ENCODE measurements around the gene TMC2. TPM values are rescaled to one million over a fixed set of nuclear protein-coding genes. Genes with fewer than 3 reads are reported as not detected.

TMC2 gene
- polyA plus RNA-seq, 3 donors, result not detected

DNA sequence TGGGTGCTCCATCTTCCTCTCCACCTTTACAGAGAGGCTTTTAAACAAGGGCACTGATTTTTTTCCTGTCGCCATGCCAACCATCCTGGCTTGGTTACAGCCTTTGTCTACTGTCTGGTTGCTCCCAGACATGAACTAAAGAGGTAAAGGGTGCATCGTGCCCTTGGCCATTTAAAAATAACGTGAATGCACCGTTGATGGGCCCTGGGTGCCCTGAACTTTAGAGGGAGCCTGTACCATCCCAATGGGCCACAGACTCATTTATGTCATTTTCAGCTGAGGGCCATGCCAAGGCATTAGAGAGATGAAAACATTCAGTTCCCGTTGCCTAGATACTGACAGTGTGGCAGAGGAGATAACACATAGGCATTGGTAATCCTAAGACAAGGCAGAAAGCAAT lies 23.3 kb downstream of the TMC2 start:
- no peak overlapping the region for H3K27ac Mint-ChIP-seq
- peaks cover 0 to 14% (median 0%) of the 10 kb centered on the region in 7 donors for H3K9me3 Mint-ChIP-seq
- intact Hi-C loops (cut with micrococcal nuclease), result no loop called here
- WGBS (ENCODE audit: insufficient coverage), result 82% methylated on average over 4 of the region's 5 CpGs
- peak overlapping the region in 1 of 2 donors; percentile 61 for H3K4me3 Mint-ChIP-seq
- H3K79me2 ChIP-seq (ENCODE audit: insufficient read depth, low read length), result no peaks in the 10 kb centered on the region
- H3K9ac ChIP-seq (ENCODE audit: insufficient read depth, low read length, poor library complexity, severe bottlenecking), result no peak overlapping the region
- no peak overlapping the region for H3K27ac ChIP-seq (ENCODE audit: low read depth in 1 of 2, low read length in 2 of 2)
- no peak overlapping the region for H2AFZ ChIP-seq (ENCODE audit: insufficient read depth, low read depth, low read length, poor library complexity, severe bottlenecking)
- H3K4me1 Mint-ChIP-seq, result no peaks in the 10 kb centered on the region
- H3K4me1 ChIP-seq (ENCODE audit: control insufficient read depth in 1 of 2, insufficient read depth in 2 of 2, low read length in 2 of 2), result no peaks in the 10 kb centered on the region
- DNase-seq, result no peak
- no peak overlapping the region for H3K4me3 ChIP-seq (replicated peaks in 1 of 3; ENCODE audit: low read depth in 2 of 3, low read length in 3 of 3)
- H3K27me3 ChIP-seq (ENCODE audit: control insufficient read depth in 2 of 2, insufficient read depth in 2 of 2, low read length in 2 of 2), result peaks cover 41 to 63% of the 10 kb centered on the region in 2 donors
- H3K27me3 Mint-ChIP-seq (ENCODE audit: low read depth in 3 of 3), result peaks cover 53 to 66% (median 62%) of the 10 kb centered on the region in 3 donors
- TF ChIP-seq, protein P1, sequence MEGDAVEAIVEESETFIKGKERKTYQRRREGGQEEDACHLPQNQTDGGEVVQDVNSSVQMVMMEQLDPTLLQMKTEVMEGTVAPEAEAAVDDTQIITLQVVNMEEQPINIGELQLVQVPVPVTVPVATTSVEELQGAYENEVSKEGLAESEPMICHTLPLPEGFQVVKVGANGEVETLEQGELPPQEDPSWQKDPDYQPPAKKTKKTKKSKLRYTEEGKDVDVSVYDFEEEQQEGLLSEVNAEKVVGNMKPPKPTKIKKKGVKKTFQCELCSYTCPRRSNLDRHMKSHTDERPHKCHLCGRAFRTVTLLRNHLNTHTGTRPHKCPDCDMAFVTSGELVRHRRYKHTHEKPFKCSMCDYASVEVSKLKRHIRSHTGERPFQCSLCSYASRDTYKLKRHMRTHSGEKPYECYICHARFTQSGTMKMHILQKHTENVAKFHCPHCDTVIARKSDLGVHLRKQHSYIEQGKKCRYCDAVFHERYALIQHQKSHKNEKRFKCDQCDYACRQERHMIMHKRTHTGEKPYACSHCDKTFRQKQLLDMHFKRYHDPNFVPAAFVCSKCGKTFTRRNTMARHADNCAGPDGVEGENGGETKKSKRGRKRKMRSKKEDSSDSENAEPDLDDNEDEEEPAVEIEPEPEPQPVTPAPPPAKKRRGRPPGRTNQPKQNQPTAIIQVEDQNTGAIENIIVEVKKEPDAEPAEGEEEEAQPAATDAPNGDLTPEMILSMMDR (IDR thresholded peaks at IDR 0.05), result no peak
- H4K20me1 ChIP-seq (ENCODE audit: insufficient read depth, low read length), result no peaks in the 10 kb centered on the region
- peaks cover 0 to 28% of the 10 kb centered on the region in 2 donors for H3K9me3 ChIP-seq (replicated peaks in 1 of 2; ENCODE audit: control insufficient read depth in 1 of 2, insufficient read depth in 1 of 2, low read length in 2 of 2)
- no peak overlapping the region for H3K4me2 ChIP-seq (replicated peaks; ENCODE audit: extremely low read depth, low read length, poor library complexity, severe bottlenecking)
- H3K36me3 Mint-ChIP-seq, result no peaks in the 10 kb centered on the region
- no peaks in the 10 kb centered on the region for H3K36me3 ChIP-seq (replicated peaks in 1 of 2; ENCODE audit: control insufficient read depth in 1 of 2, insufficient read depth in 2 of 2, low read length in 2 of 2)

GRCh38 chr20:2563116-2563515 lies 26.7 kb downstream of the TMC2 start:
- TF ChIP-seq, protein P1 (IDR thresholded peaks at IDR 0.05), result no peak
- intact Hi-C loops (cut with micrococcal nuclease), result no loop called here
- Histone ChIP-seq H3K36me3 (replicated peaks in 1 of 2; ENCODE audit: control insufficient read depth in 1 of 2, insufficient read depth in 2 of 2, low read length in 2 of 2) (no peaks in the 10 kb centered on the region), H3K9me3 (replicated peaks in 1 of 2; ENCODE audit: control insufficient read depth in 1 of 2, insufficient read depth in 1 of 2, low read length in 2 of 2) (peaks cover 0 to 22% of the 10 kb centered on the region in 2 donors), H2AFZ (ENCODE audit: insufficient read depth, low read depth, low read length, poor library complexity, severe bottlenecking) (no peak overlapping the region), H3K9ac (ENCODE audit: insufficient read depth, low read length, poor library complexity, severe bottlenecking) (no peak overlapping the region), H3K4me1 (ENCODE audit: control insufficient read depth in 1 of 2, insufficient read depth in 2 of 2, low read length in 2 of 2) (no peaks in the 10 kb centered on the region), H3K27me3 (ENCODE audit: control insufficient read depth in 2 of 2, insufficient read depth in 2 of 2, low read length in 2 of 2) (peaks cover 19 to 37% of the 10 kb centered on the region in 2 donors), H3K4me3 (replicated peaks in 1 of 3; ENCODE audit: low read depth in 2 of 3, low read length in 3 of 3) (no peak overlapping the region), H3K79me2 (ENCODE audit: insufficient read depth, low read length) (no peaks in the 10 kb centered on the region), H4K20me1 (ENCODE audit: insufficient read depth, low read length) (no peaks in the 10 kb centered on the region), H3K27ac (ENCODE audit: low read depth in 1 of 2, low read length in 2 of 2) (no peak overlapping the region), H3K4me2 (replicated peaks; ENCODE audit: extremely low read depth, low read length, poor library complexity, severe bottlenecking) (no peak overlapping the region)
- H3K36me3 Mint-ChIP-seq, result no peaks in the 10 kb centered on the region
- no peaks in the 10 kb centered on the region for H3K4me1 Mint-ChIP-seq
- peaks cover 0 to 9% (median 3%) of the 10 kb centered on the region in 7 donors for H3K9me3 Mint-ChIP-seq
- DNase-seq, result no peak
- no peak overlapping the region for H3K4me3 Mint-ChIP-seq
- peaks cover 42 to 47% (median 42%) of the 10 kb centered on the region in 3 donors for H3K27me3 Mint-ChIP-seq (ENCODE audit: low read depth in 3 of 3)
- WGBS (ENCODE audit: insufficient coverage), result 56% methylated on average over 5 of the region's 8 CpGs
- H3K27ac Mint-ChIP-seq, result no peak overlapping the region
